Colonic mucosa (tissue), 4 donors: ENCODE data around the gene AFF1. TPM values are rescaled to one million over a fixed set of nuclear protein-coding genes. Genes with fewer than 3 reads are reported as not detected.

ENCODE experiments used
- DNase-seq: peaks from one replicate; pipeline ENCODE4 v3.0.0-alpha.2; 2020
- H3K27ac ChIP-seq: fragments of 200-600 bp; one replicate; pipeline ENCODE4 v1.8.0; 2021
- H3K27me3 ChIP-seq: fragments of 200-600 bp; one replicate; pipeline ENCODE4 v1.8.0; 2021
- H3K36me3 ChIP-seq: fragments of 200-600 bp; one replicate; pipeline ENCODE4 v1.8.0; 2021
- H3K4me1 ChIP-seq: fragments of 200-600 bp; one replicate; pipeline ENCODE4 v1.8.0; 2021; ENCODE audit warnings: mild to moderate bottlenecking
- H3K4me3 ChIP-seq: fragments of 200-600 bp; one replicate; pipeline ENCODE4 v1.8.0; 2021
- H3K9ac ChIP-seq, 2 donors: one replicate each; pipeline ENCODE4 v1.7.0; 2013; ENCODE audit warnings: control low read depth in 2 of 2, low read depth in 2 of 2, low read length in 2 of 2
- H3K9me3 ChIP-seq: fragments of 200-600 bp; one replicate; pipeline ENCODE4 v1.8.0; 2021
- CTCF ChIP-seq: fragments of 200-600 bp; IDR thresholded peaks from one replicate; pipeline ENCODE4 v1.8.0; 2022; ENCODE audit warnings: antibody characterized with exemption, mild to moderate bottlenecking
- intact Hi-C: fragments of 100-400 bp; cut with DNase I; formaldehyde crosslinking; loops from one replicate; pipeline ENCODE4 v1.14.1; 2022
- total RNA-seq, 2 donors: library from RNA; stranded (reverse); fragmentation: NEBNext Ultra II Directional in 1 of 2; extraction: Animal tissue kit (Norgen Biotek cat#: 25700) in 1 of 2; gene quantifications; one replicate each; pipeline ENCODE4 v1.2.1, GENCODE V29; 2021
- donor health status: healthy.
- donor health status: DM: no; HTN: no; CAD: no.
- donor health status: DM: no; HTN: no; CAD: no.

AFF1 gene
- total RNA-seq, 2 donors from 2014 or later: 73.5 to 104 TPM

- H3K4me1 ChIP-seq: no peaks in the 10 kb centered on the region
- no peak for DNase-seq
- H3K27ac ChIP-seq: no peak overlapping the region
- H3K4me3 ChIP-seq: no peak overlapping the region
- TF ChIP-seq CTCF: no peak
- no peaks in the 10 kb centered on the region for H3K27me3 ChIP-seq
- H3K36me3 ChIP-seq: no peaks in the 10 kb centered on the region
- intact Hi-C loops: no loop called here
- H3K9ac ChIP-seq: no peak overlapping the region
- no peaks in the 10 kb centered on the region for H3K9me3 ChIP-seq
These were observed 32.3 kb downstream of the AFF1 start for GRCh38 chr4:86967073-86967472.

GRCh38 chr4:86967798-86968197, 33.0 kb downstream of the AFF1 start:
- H3K4me3 ChIP-seq: no peak overlapping the region
- no peaks in the 10 kb centered on the region for H3K36me3 ChIP-seq
- DNase-seq: no peak
- intact Hi-C loops: no loop called here
- H3K27ac ChIP-seq: no peak overlapping the region
- no peaks in the 10 kb centered on the region for H3K27me3 ChIP-seq
- no peak for TF ChIP-seq CTCF
- H3K9ac ChIP-seq: no peak overlapping the region
- H3K9me3 ChIP-seq: no peaks in the 10 kb centered on the region
- H3K4me1 ChIP-seq: no peaks in the 10 kb centered on the region

GRCh38 chr4:86968547-86968946, 33.7 kb downstream of the AFF1 start:
- TF ChIP-seq CTCF: no peak
- intact Hi-C loops: no loop called here
- Histone ChIP-seq H3K4me1 (peaks cover 3% of the 10 kb centered on the region), H3K9ac (no peak overlapping the region), H3K27me3 (no peaks in the 10 kb centered on the region), H3K9me3 (no peaks in the 10 kb centered on the region), H3K27ac (no peak overlapping the region), H3K36me3 (no peaks in the 10 kb centered on the region), H3K4me3 (no peak overlapping the region)
- DNase-seq: no peak

- no peak overlapping the region for H3K4me3 ChIP-seq
- no peaks in the 10 kb centered on the region for H3K36me3 ChIP-seq
- H3K4me1 ChIP-seq: peaks cover 3% of the 10 kb centered on the region
- no peaks in the 10 kb centered on the region for H3K9me3 ChIP-seq
- no peak for DNase-seq
- TF ChIP-seq CTCF: no peak
- intact Hi-C loops: no loop called here
- no peaks in the 10 kb centered on the region for H3K27me3 ChIP-seq
- H3K9ac ChIP-seq: no peak overlapping the region
- no peak overlapping the region for H3K27ac ChIP-seq
These were observed 35.9 kb downstream of the AFF1 start for GRCh38 chr4:86970447-86971354.

- Histone ChIP-seq H3K27me3 (no peaks in the 10 kb centered on the region), H3K27ac (no peak overlapping the region), H3K4me1 (peaks cover 8% of the 10 kb centered on the region)
These were observed 36.5 kb downstream of the AFF1 start for GRCh38 chr4:86971355-86971683.

More at GRCh38 chr4:86971355-86971683, 36.5 kb downstream of the AFF1 start:
- Histone ChIP-seq H3K9me3 (no peaks in the 10 kb centered on the region), H3K9ac (no peak overlapping the region), H3K4me3 (no peak overlapping the region), H3K36me3 (no peaks in the 10 kb centered on the region)
- no peak for TF ChIP-seq CTCF
- no peak for DNase-seq
- intact Hi-C loops: no loop called here
